Measurements from ENCODE around the gene VAMP5. TPM values are rescaled to one million over a fixed set of nuclear protein-coding genes. Genes with fewer than 3 reads are reported as not detected.
"Not testable (repeated sequence)": the region's sequence is repeated elsewhere in the genome, so short reads cannot be mapped to it uniquely, and the experiment has no call there.

VAMP5 gene
- total RNA-seq, 1 donor from 2014 or later, result 17.1 TPM

DNA sequence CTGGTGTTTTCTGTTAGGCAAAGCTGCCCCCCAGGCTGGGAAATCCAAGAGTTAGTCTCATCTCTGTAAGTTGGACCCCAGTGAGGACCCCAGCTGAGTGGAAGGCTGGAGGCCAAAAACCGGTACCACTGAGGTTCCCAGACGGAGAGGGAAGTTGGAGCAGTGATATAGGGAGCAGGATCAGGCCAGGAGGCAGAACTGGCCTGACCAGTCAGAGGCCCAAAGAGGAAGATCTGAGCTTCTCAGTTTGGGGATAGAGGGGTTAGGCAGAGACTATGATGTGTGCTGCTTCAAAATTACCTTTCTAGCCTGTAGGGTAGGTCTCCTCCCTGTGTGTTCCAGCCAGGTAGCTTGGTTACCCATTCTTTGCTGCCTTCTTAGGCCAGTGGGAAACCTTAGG, 6.7 kb downstream of the VAMP5 start:
- Histone ChIP-seq H4K20me1 (ENCODE audit: insufficient read depth, low read length) (no peaks in the 10 kb centered on the region), H3K9me3 (ENCODE audit: insufficient read depth, low read depth, low read length) (no peaks in the 10 kb centered on the region), H2AFZ (ENCODE audit: low read depth, low read length) (no peak overlapping the region), H3K9ac (ENCODE audit: low read length) (peak overlapping the region; percentile 69), H3K79me2 (ENCODE audit: insufficient read depth, low read length) (peaks cover 8% of the 10 kb centered on the region), H3K4me2 (ENCODE audit: low read length) (peak overlapping the region; percentile 75), H3K27me3 (ENCODE audit: insufficient read depth, low read length) (no peaks in the 10 kb centered on the region), H3K4me1 (ENCODE audit: insufficient read depth, low read length) (peaks cover 27% of the 10 kb centered on the region), H3K36me3 (ENCODE audit: insufficient read depth, low read length) (no peaks in the 10 kb centered on the region), H3K27ac (ENCODE audit: low read depth, low read length) (peak overlapping the region; percentile 86), H3K4me3 (ENCODE audit: insufficient read depth, low read depth, low read length) (no peak overlapping the region)
- Mint-ChIP-seq H3K9me3 (ENCODE audit: unreplicated experiment) (peaks cover 3% of the 10 kb centered on the region), H3K4me3 (ENCODE audit: unreplicated experiment) (peak overlapping the region; percentile 66), H3K4me1 (ENCODE audit: low read depth, unreplicated experiment) (peaks cover 49% of the 10 kb centered on the region), H3K27me3 (ENCODE audit: low read depth, unreplicated experiment) (no peaks in the 10 kb centered on the region), H3K36me3 (ENCODE audit: low read depth, unreplicated experiment) (peaks cover 1% of the 10 kb centered on the region), H3K27ac (ENCODE audit: unreplicated experiment) (peak overlapping the region; percentile 83)
- FAIRE-seq (no peak), DNase-seq (ENCODE audit: low read depth) (no peak)
- TF ChIP-seq CTCF (IDR thresholded peaks at IDR 0.05; ENCODE audit: insufficient read depth, low read depth, low read length), result no peak
- no peak for TF ChIP-seq EZH2 (IDR thresholded peaks at IDR 0.05; ENCODE audit: insufficient read depth, low read length)

GRCh38 chr2:85591563-85591962, 7.3 kb downstream of the VAMP5 start:
- peaks cover 3% of the 10 kb centered on the region for H3K9me3 Mint-ChIP-seq (ENCODE audit: unreplicated experiment)
- no peaks in the 10 kb centered on the region for H3K27me3 ChIP-seq (ENCODE audit: insufficient read depth, low read length)
- peak overlapping the region; percentile 69 for H3K9ac ChIP-seq (ENCODE audit: low read length)
- peaks cover 33% of the 10 kb centered on the region for H3K4me1 ChIP-seq (ENCODE audit: insufficient read depth, low read length)
- H3K79me2 ChIP-seq (ENCODE audit: insufficient read depth, low read length), result peaks cover 14% of the 10 kb centered on the region
- FAIRE-seq (no peak), DNase-seq (ENCODE audit: low read depth) (no peak)
- H3K4me3 Mint-ChIP-seq (ENCODE audit: unreplicated experiment), result no peak overlapping the region
- peak overlapping the region; percentile 83 for H3K27ac Mint-ChIP-seq (ENCODE audit: unreplicated experiment)
- no peaks in the 10 kb centered on the region for H3K36me3 ChIP-seq (ENCODE audit: insufficient read depth, low read length)
- H3K9me3 ChIP-seq (ENCODE audit: insufficient read depth, low read depth, low read length), result no peaks in the 10 kb centered on the region
- no peak for TF ChIP-seq EZH2 (IDR thresholded peaks at IDR 0.05; ENCODE audit: insufficient read depth, low read length)
- no peak for TF ChIP-seq CTCF (IDR thresholded peaks at IDR 0.05; ENCODE audit: insufficient read depth, low read depth, low read length)
- no peak overlapping the region for H3K4me3 ChIP-seq (ENCODE audit: insufficient read depth, low read depth, low read length)
- H3K4me2 ChIP-seq (ENCODE audit: low read length), result peak overlapping the region; percentile 75
- peaks cover 1% of the 10 kb centered on the region for H3K36me3 Mint-ChIP-seq (ENCODE audit: low read depth, unreplicated experiment)
- H3K4me1 Mint-ChIP-seq (ENCODE audit: low read depth, unreplicated experiment), result peaks cover 46% of the 10 kb centered on the region
- peak overlapping the region; percentile 86 for H3K27ac ChIP-seq (ENCODE audit: low read depth, low read length)
- no peaks in the 10 kb centered on the region for H3K27me3 Mint-ChIP-seq (ENCODE audit: low read depth, unreplicated experiment)
- H4K20me1 ChIP-seq (ENCODE audit: insufficient read depth, low read length), result peaks cover 6% of the 10 kb centered on the region
- H2AFZ ChIP-seq (ENCODE audit: low read depth, low read length), result no peak overlapping the region

DNA sequence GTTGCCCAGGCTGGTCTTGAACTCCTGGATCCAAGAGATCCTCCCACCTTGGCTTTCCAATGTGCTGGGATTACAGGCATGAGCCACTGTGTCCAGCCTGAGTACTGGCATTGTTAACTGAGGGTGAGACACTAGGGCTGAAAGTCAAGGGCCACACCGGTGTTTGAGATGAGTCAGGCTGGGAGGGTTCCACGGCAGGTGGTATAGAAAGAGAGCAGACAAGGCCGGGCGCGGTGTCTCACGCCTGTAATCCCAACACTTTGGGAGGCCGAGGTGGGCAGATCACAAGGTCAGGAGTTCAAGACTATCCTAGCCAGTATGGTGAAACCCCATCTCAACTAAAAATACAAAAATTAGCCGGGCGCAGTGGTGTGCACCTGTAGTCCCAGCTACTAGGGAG, 8.1 kb downstream of the VAMP5 start:
- Histone ChIP-seq H4K20me1 (ENCODE audit: insufficient read depth, low read length) (peaks cover 13% of the 10 kb centered on the region), H3K79me2 (ENCODE audit: insufficient read depth, low read length) (peaks cover 21% of the 10 kb centered on the region), H3K4me1 (ENCODE audit: insufficient read depth, low read length) (peaks cover 37% of the 10 kb centered on the region)
- not testable (repeated sequence) for H3K9me3 Mint-ChIP-seq (ENCODE audit: unreplicated experiment); H3K27me3 ChIP-seq (ENCODE audit: insufficient read depth, low read length); H2AFZ ChIP-seq (ENCODE audit: low read depth, low read length); H3K36me3 Mint-ChIP-seq (ENCODE audit: low read depth, unreplicated experiment); DNase-seq (ENCODE audit: low read depth); H3K9me3 ChIP-seq (ENCODE audit: insufficient read depth, low read depth, low read length); H3K27ac ChIP-seq (ENCODE audit: low read depth, low read length); FAIRE-seq; H3K36me3 ChIP-seq (ENCODE audit: insufficient read depth, low read length); H3K4me3 Mint-ChIP-seq (ENCODE audit: unreplicated experiment); H3K4me2 ChIP-seq (ENCODE audit: low read length); H3K4me3 ChIP-seq (ENCODE audit: insufficient read depth, low read depth, low read length); H3K9ac ChIP-seq (ENCODE audit: low read length); H3K27me3 Mint-ChIP-seq (ENCODE audit: low read depth, unreplicated experiment)
- Mint-ChIP-seq H3K27ac (ENCODE audit: unreplicated experiment) (peak overlapping the region; percentile 26), H3K4me1 (ENCODE audit: low read depth, unreplicated experiment) (peaks cover 49% of the 10 kb centered on the region)

Measured in astrocyte (in vitro differentiated cells and primary cell).